Erythroblast (primary cell): ENCODE measurements around the gene AHRR.

Source experiments
- GATA1 ChIP-seq: IDR thresholded peaks from 2 replicates; pipeline ENCODE4 v1.6.1; 2011; ENCODE audit warnings: low read depth, mild to moderate bottlenecking, control low read depth, low read length, moderate library complexity
- POLR2A ChIP-seq: IDR thresholded peaks from 2 replicates; pipeline ENCODE4 v1.6.1; 2011; ENCODE audit warnings: mild to moderate bottlenecking, low read length

- TF ChIP-seq POLR2A (no peak), GATA1 (no peak)
Measured at GRCh38 chr5:401146-402034, 79.9 kb downstream of the AHRR start.
